Neural cell (in vitro differentiated cells): ENCODE data around the gene DOCK8. TPM values are rescaled to one million over a fixed set of nuclear protein-coding genes. Genes with fewer than 3 reads are reported as not detected.

Experiments used
- H2AFZ ChIP-seq: fragments of 200-600, 300-800 bp; sonication (generic), shearing (Covaris generic); 2 replicates; pipeline ENCODE4 v1.6.0; 2014; ENCODE audit warnings: low read depth, mild to moderate bottlenecking, antibody characterized with exemption, low read length, moderate library complexity
- H3F3A ChIP-seq: fragments of 200-600 bp; shearing (Covaris generic); 2 replicates; pipeline ENCODE4 v1.6.1; 2016; ENCODE audit warnings: mild to moderate bottlenecking, moderate library complexity, mixed read lengths, antibody characterized with exemption, low read length; ENCODE audit not compliant: insufficient read depth, poor library complexity, severe bottlenecking
- H3K27ac ChIP-seq: fragments of 200-600, 300-800 bp; sonication (generic), shearing (Covaris generic); 2 replicates; pipeline ENCODE4 v1.5.1; 2014; ENCODE audit warnings: mild to moderate bottlenecking, low read length, moderate library complexity
- H3K27me3 ChIP-seq: fragments of 300-800, 200-600 bp; sonication (generic), shearing (Covaris generic); 2 replicates; pipeline ENCODE4 v1.6.0; 2014; ENCODE audit warnings: mild to moderate bottlenecking, low read depth, low read length, moderate library complexity; ENCODE audit not compliant: insufficient read depth
- H3K36me3 ChIP-seq: fragments of 300-800, 200-600 bp; sonication (generic), shearing (Covaris generic); 2 replicates; pipeline ENCODE4 v1.5.1; 2014; ENCODE audit warnings: mild to moderate bottlenecking, antibody characterized with exemption, low read length, moderate library complexity; ENCODE audit not compliant: insufficient read depth
- H3K4me2 ChIP-seq: fragments of 300-800, 200-600 bp; sonication (generic), shearing (Covaris generic); 2 replicates; pipeline ENCODE4 v1.6.0; 2014; ENCODE audit warnings: mild to moderate bottlenecking, low read length
- H3K4me3 ChIP-seq: fragments of 300-800, 200-600 bp; sonication (generic), shearing (Covaris generic); 2 replicates; pipeline ENCODE4 v1.5.1; 2014; ENCODE audit warnings: mild to moderate bottlenecking, low read length, moderate library complexity
- H3K79me2 ChIP-seq: fragments of 200-600 bp; shearing (Covaris generic); replicated peaks from 2 replicates; pipeline ENCODE4 v1.6.0; 2014; ENCODE audit warnings: mild to moderate bottlenecking, low read length, moderate library complexity; ENCODE audit not compliant: insufficient read depth
- H3K9ac ChIP-seq: fragments of 300-800, 200-600 bp; sonication (generic), shearing (Covaris generic); 2 replicates; pipeline ENCODE4 v1.6.1; 2016; ENCODE audit warnings: mild to moderate bottlenecking, low read length, mixed read lengths
- H3K9me2 ChIP-seq: fragments of 200-600 bp; shearing (Covaris generic); 2 replicates; pipeline ENCODE4 v1.6.1; 2016; ENCODE audit warnings: mild to moderate bottlenecking, low read length, mixed read lengths; ENCODE audit not compliant: insufficient read depth
- H3K9me3 ChIP-seq: fragments of 200-600, 300-800 bp; sonication (generic), shearing (Covaris generic); 2 replicates; pipeline ENCODE4 v1.6.1; 2016; ENCODE audit warnings: mild to moderate bottlenecking, mixed run types, low read length, moderate library complexity, mixed read lengths
- H4K20me1 ChIP-seq: fragments of 200-600 bp; shearing (Covaris generic); 2 replicates; pipeline ENCODE4 v1.6.1; 2016; ENCODE audit warnings: mild to moderate bottlenecking, mixed run types; ENCODE audit not compliant: insufficient read depth
- CTCF ChIP-seq: fragments of 450-650 bp; IDR thresholded peaks from 2 replicates; pipeline ENCODE4 v1.5.1; 2014; ENCODE audit warnings: antibody characterized with exemption, mild to moderate bottlenecking, moderate library complexity; ENCODE audit not compliant: poor library complexity, severe bottlenecking
- EP300 ChIP-seq: fragments of 450-650 bp; conservative IDR thresholded peaks from 2 replicates; pipeline ENCODE4 v1.6.1; 2014; ENCODE audit warnings: antibody characterized with exemption, mild to moderate bottlenecking, moderate library complexity; ENCODE audit not compliant: poor library complexity, severe bottlenecking
- EZH2 ChIP-seq: fragments of 200-600, 300-800 bp; shearing (Covaris generic), sonication (generic); IDR thresholded peaks from 2 replicates; pipeline ENCODE4 v1.6.1; 2014; ENCODE audit warnings: antibody characterized with exemption, low read length, borderline replicate concordance, mild to moderate bottlenecking; ENCODE audit not compliant: insufficient read depth, poor library complexity, severe bottlenecking
- MXI1 ChIP-seq: fragments of 450-650 bp; conservative IDR thresholded peaks from 2 replicates; pipeline ENCODE4 v1.6.1; 2014; ENCODE audit warnings: antibody characterized with exemption, mild to moderate bottlenecking; ENCODE audit not compliant: poor library complexity, severe bottlenecking
- POLR2AphosphoS5 ChIP-seq: IDR thresholded peaks from 2 replicates; pipeline ENCODE4 v1.6.1; 2012
- RAD21 ChIP-seq: fragments of 450-650 bp; conservative IDR thresholded peaks from 2 replicates; pipeline ENCODE4 v1.6.1; 2014; ENCODE audit warnings: antibody characterized with exemption, mild to moderate bottlenecking, moderate library complexity
- REST ChIP-seq: IDR thresholded peaks from 2 replicates; pipeline ENCODE4 v1.6.1; 2012; ENCODE audit warnings: borderline replicate concordance
- SMC3 ChIP-seq: fragments of 450-650 bp; conservative IDR thresholded peaks from 2 replicates; pipeline ENCODE4 v1.6.1; 2014; ENCODE audit warnings: antibody characterized with exemption, mild to moderate bottlenecking, moderate library complexity; ENCODE audit not compliant: poor library complexity
- TAF1 ChIP-seq: IDR thresholded peaks from 2 replicates; pipeline ENCODE4 v1.6.1; 2012; ENCODE audit warnings: low read depth
- polyA plus RNA-seq: library from polyadenylated mRNA; depleted of rRNA; stranded (reverse); fragments of >200 nt; gene quantifications from 2 replicates; pipeline ENCODE4 v1.2.3, GENCODE V29; 2014

Gene DOCK8
- polyA plus RNA-seq, 1 donor from 2014 or later: not detected

- H3K27me3 ChIP-seq: no peaks in the 10 kb centered on the region
- no peaks in the 10 kb centered on the region for H3K36me3 ChIP-seq
- no peak overlapping the region for H3K4me2 ChIP-seq
- no peak overlapping the region for H2AFZ ChIP-seq
- no peak overlapping the region for H3K9ac ChIP-seq
- no peaks in the 10 kb centered on the region for H4K20me1 ChIP-seq
- no peak for TF ChIP-seq POLR2AphosphoS5
- no peak for TF ChIP-seq EP300
- no peak for TF ChIP-seq SMC3
- TF ChIP-seq REST: no peak
- no peak for TF ChIP-seq TAF1
- TF ChIP-seq CTCF: no peak
- no peak for TF ChIP-seq EZH2
- TF ChIP-seq MXI1: no peak
- TF ChIP-seq RAD21: no peak
- no peak overlapping the region for H3K27ac ChIP-seq
- H3F3A ChIP-seq: no peaks in the 10 kb centered on the region
- no peaks in the 10 kb centered on the region for H3K9me3 ChIP-seq
- H3K9me2 ChIP-seq: no peaks in the 10 kb centered on the region
- H3K79me2 ChIP-seq: no peaks in the 10 kb centered on the region
- H3K4me3 ChIP-seq: no peak overlapping the region
These were observed 190.7 kb downstream of the DOCK8 start for GRCh38 chr9:405341-405740.

GRCh38 chr9:406886-407654 is 192.4 kb downstream of the DOCK8 start:
- H3K36me3 ChIP-seq: no peaks in the 10 kb centered on the region

More at GRCh38 chr9:406886-407654, 192.4 kb downstream of the DOCK8 start:
- Histone ChIP-seq H2AFZ (no peak overlapping the region), H3K4me2 (no peak overlapping the region), H3K27ac (no peak overlapping the region), H4K20me1 (no peaks in the 10 kb centered on the region), H3K9ac (no peak overlapping the region), H3K27me3 (no peaks in the 10 kb centered on the region), H3K9me3 (no peaks in the 10 kb centered on the region), H3F3A (no peaks in the 10 kb centered on the region), H3K4me3 (no peak overlapping the region), H3K79me2 (no peaks in the 10 kb centered on the region), H3K9me2 (no peaks in the 10 kb centered on the region)
- TF ChIP-seq EZH2 (no peak), CTCF (no peak), SMC3 (no peak), EP300 (no peak), RAD21 (no peak), TAF1 (no peak), POLR2AphosphoS5 (no peak), MXI1 (no peak), REST (no peak)
